HepG2 (cell line): ENCODE results near the gene SMOC1. TPM values are rescaled to one million over a fixed set of nuclear protein-coding genes. Genes with fewer than 3 reads are reported as not detected.

ENCODE experiments used
- ATAC-seq: fragments of 200-7000 bp; cut with Tn5 transposase; 3 replicates; pipeline ENCODE4 v1.9.1; 2020; ENCODE audit warnings: mild to moderate bottlenecking, moderate library complexity
- BruUV-seq: library from RNA; stranded (reverse); fragments of 400-500 nt; replicated peaks from 2 replicates; lab custom pipeline; 2021; lab: Mats Ljungman, UMichigan
- CTCF ChIA-PET: fragments of 300-600 bp; formaldehyde crosslinking; extraction: SDS; loops from one replicate; lab custom pipeline; 2021; ENCODE audit warnings: low total read pairs, inconsistent platforms, low intra/inter-chr PET ratio; lab: Yijun Ruan, JAX
- POLR2A ChIA-PET: fragments of 350-600 bp; sonication (Branson Sonifier 250); formaldehyde crosslinking; loops from one replicate; lab custom pipeline; 2020; ENCODE audit warnings: antibody characterized with exemption, inconsistent platforms; lab: Yijun Ruan, JAX
- DNase-seq: peaks from one replicate; pipeline ENCODE4 v3.0.0-alpha.2; 2015; ENCODE audit warnings: low spot score
- FAIRE-seq: peaks from 3 replicates; lab custom pipeline; 2011; peaks lifted over from hg19 to GRCh38; lab: Jason Lieb, UNC
- H2AFZ ChIP-seq: one replicate; pipeline ENCODE4 v1.6.1; 2011; ENCODE audit warnings: low read length, inconsistent platforms
- H3K27ac ChIP-seq: fragments of 300-600 bp; 3 replicates; pipeline ENCODE4 v1.8.0; 2011; ENCODE audit warnings: mixed run types, mild to moderate bottlenecking, mixed read lengths, low read length, inconsistent platforms; ENCODE audit not compliant: insufficient read depth; ENCODE audit errors: extremely low read length
- H3K27me3 ChIP-seq, 2 experiments: fragments of 200-600 bp in 1 of 2; 2 replicates in 1 of 2; 3 replicates in 1 of 2; pipeline versions ENCODE4 v1.6.0 to v1.8.0; 2011; ENCODE audit warnings: low read length in 2 of 2, mild to moderate bottlenecking in 2 of 2, moderate library complexity in 2 of 2, inconsistent platforms in 1 of 2; ENCODE audit not compliant: insufficient read depth in 2 of 2, control insufficient read depth in 1 of 2
- H3K36me3 ChIP-seq, 2 experiments: fragments of 200-600 bp in 1 of 2; replicated peaks in 1 of 2; 2 replicates in 1 of 2; 3 replicates in 1 of 2; pipeline versions ENCODE4 v1.5.1 to v1.8.0; 2011; ENCODE audit warnings: low read length in 2 of 2, inconsistent platforms in 1 of 2; ENCODE audit not compliant: insufficient read depth in 2 of 2, control insufficient read depth in 1 of 2
- H3K4me1 ChIP-seq: 2 replicates; pipeline ENCODE4 v1.5.1; 2012; ENCODE audit warnings: low read length, inconsistent platforms; ENCODE audit not compliant: insufficient read depth
- H3K4me2 ChIP-seq: 2 replicates; pipeline ENCODE4 v1.6.0; 2011; ENCODE audit warnings: low read depth, low read length, inconsistent platforms
- H3K4me3 ChIP-seq, 3 experiments: fragments of 200-600 bp in 1 of 3; sonication (generic), shearing (Covaris generic) in 1 of 3; replicated peaks in 1 of 3; 2 replicates each; pipeline ENCODE4 v1.5.1; 2011 to 2016; ENCODE audit warnings: low read length in 3 of 3, inconsistent platforms in 2 of 3, low read depth in 2 of 3, mild to moderate bottlenecking in 2 of 3, control low read depth in 1 of 3, mixed read lengths in 1 of 3; ENCODE audit not compliant: insufficient read depth in 1 of 3
- H3K79me2 ChIP-seq: one replicate; pipeline ENCODE4 v1.6.1; 2011; ENCODE audit warnings: low read length, inconsistent platforms; ENCODE audit not compliant: insufficient read depth
- H3K9ac ChIP-seq: 2 replicates; pipeline ENCODE4 v1.6.0; 2011; ENCODE audit warnings: mild to moderate bottlenecking, low read depth, low read length, inconsistent platforms; ENCODE audit not compliant: insufficient read depth
- H3K9me3 ChIP-seq: 2 replicates; pipeline ENCODE4 v1.5.1; 2012; ENCODE audit warnings: mild to moderate bottlenecking, low read length
- H4K20me1 ChIP-seq: 2 replicates; pipeline ENCODE4 v1.6.0; 2011; ENCODE audit warnings: inconsistent platforms, mild to moderate bottlenecking, low read length, moderate library complexity; ENCODE audit not compliant: insufficient read depth
- HNF4A ChIP-seq: sonication (generic); formaldehyde crosslinking; IDR thresholded peaks from 2 replicates; pipeline ENCODE4 v1.4.0; 2020; ENCODE audit warnings: missing genetic modification reagents
- NFE2 ChIP-seq: sonication (generic); formaldehyde crosslinking; IDR thresholded peaks from 2 replicates; pipeline ENCODE4 v1.4.0; 2020; ENCODE audit warnings: missing genetic modification reagents
- ZBTB38 ChIP-seq: sonication (generic); formaldehyde crosslinking; IDR thresholded peaks from 2 replicates; pipeline ENCODE4 v1.5.1; 2020; ENCODE audit warnings: mild to moderate bottlenecking, missing genetic modification reagents
- ZNF3 ChIP-seq: IDR thresholded peaks from 2 replicates; pipeline ENCODE4 v1.7.0; 2017; ENCODE audit warnings: inconsistent platforms
- ZNF484 ChIP-seq: sonication (generic); formaldehyde crosslinking; IDR thresholded peaks from 2 replicates; pipeline ENCODE4 v1.5.1; 2020; ENCODE audit warnings: mild to moderate bottlenecking, low read depth, missing genetic modification reagents, borderline replicate concordance
- ZNF747 ChIP-seq: sonication (generic); formaldehyde crosslinking; IDR thresholded peaks from 2 replicates; pipeline ENCODE4 v1.8.1; 2023; ENCODE audit warnings: missing genetic modification reagents, mild to moderate bottlenecking, borderline replicate concordance
- WGBS: methylation state at CpG from one replicate; pipeline ENCODE4 v1.1.6; 2017; ENCODE audit warnings: low lambda C conversion rate; 5-methylcytosine and 5-hydroxymethylcytosine counted together
- in situ Hi-C: cut with HindIII; loops from 2 replicates; pipeline ENCODE4 v1.10.0; 2017; ENCODE audit warnings: low pct_unique_long_range_greater_than_20kb; ENCODE audit not compliant: extremely low pct_ligation_motif_present
- intact Hi-C: fragments of 100-400 bp; cut with micrococcal nuclease; formaldehyde crosslinking; loops from one replicate; pipeline ENCODE4 v1.10.0; 2022; ENCODE audit not compliant: unreplicated experiment
- polyA plus RNA-seq, 8 experiments: library from polyadenylated mRNA; depleted of rRNA in 3 of 8; stranded (reverse) in 7 of 8; unstranded in 1 of 8; fragments of >200 nt; fragmentation: Illumina TruSeq in 4 of 8; extraction: Trizol in 4 of 8; gene quantifications; 2 replicates each; pipeline versions ENCODE4 v1.2.1 to v1.2.3, GENCODE V29; 2011 to 2016; ENCODE audit warnings: low read depth in 4 of 8, missing spikeins in 1 of 8, mixed read lengths in 1 of 8; ENCODE audit not compliant: insufficient read depth in 1 of 8
- total RNA-seq, 5 experiments: library from RNA; depleted of rRNA; stranded (reverse); fragments of >200 nt; fragmentation: Illumina TruSeq; extraction: Trizol; gene quantifications; 2 replicates each; pipeline ENCODE4 v1.2.3, GENCODE V29; 2016; ENCODE audit warnings: low read depth in 1 of 5
- TF ChIP-seq, protein P1 (sequence below): sonication (generic); formaldehyde crosslinking; IDR thresholded peaks from 2 replicates; pipeline ENCODE4 v1.4.0; 2020; ENCODE audit warnings: missing genetic modification reagents, borderline replicate concordance
- TF ChIP-seq, protein P2 (sequence below): IDR thresholded peaks from 2 replicates; pipeline ENCODE4 v1.4.0; 2020; ENCODE audit warnings: mild to moderate bottlenecking, missing genetic modification reagents
- TF ChIP-seq, protein P3 (sequence below): sonication (generic); formaldehyde crosslinking; IDR thresholded peaks from 2 replicates; pipeline ENCODE4 v1.5.0; 2020; ENCODE audit warnings: mild to moderate bottlenecking, missing genetic modification reagents
- TF ChIP-seq, protein P4 (sequence below): sonication (generic); formaldehyde crosslinking; IDR thresholded peaks from 2 replicates; pipeline ENCODE4 v1.9.0; 2021; ENCODE audit warnings: missing genetic modification reagents, borderline replicate concordance

SMOC1 gene
- total and polyA plus RNA-seq, 2 of the 13 experiments (the other 11 are each of a cell fraction or from before 2014, with no cell fraction given): 17.8 to 35.6 TPM

DNA sequence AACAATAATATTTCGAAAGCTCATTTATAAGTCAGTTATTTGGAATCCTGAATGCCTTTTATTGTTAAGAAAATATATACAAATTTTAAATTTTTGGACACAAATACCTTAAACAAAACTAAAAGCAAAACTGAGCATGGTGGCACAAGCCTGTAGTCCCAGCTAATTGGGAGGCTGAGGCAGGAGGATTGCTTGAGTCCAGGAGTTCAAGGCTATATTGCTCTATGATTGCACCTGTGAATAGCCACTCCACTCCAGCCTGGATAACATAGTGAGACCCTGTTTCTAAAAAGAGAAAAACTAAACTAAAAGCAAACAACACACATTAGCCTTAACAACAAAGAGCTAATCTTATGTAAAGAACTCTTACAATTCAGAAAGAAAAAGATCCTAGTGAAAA lies 78.8 kb downstream of the SMOC1 start:
- Histone ChIP-seq H3K9me3 (no peaks in the 10 kb centered on the region), H3K79me2 (no peaks in the 10 kb centered on the region), H3K4me3 (no peak overlapping the region), H3K27ac (no peak overlapping the region), H4K20me1 (no peaks in the 10 kb centered on the region), H3K36me3 (peaks cover 12 to 22% of the 10 kb centered on the region in 2 experiments; a peak in 4 of 5 replicates), H3K27me3 (no peaks in the 10 kb centered on the region), H3K4me1 (peaks cover 9% of the 10 kb centered on the region; the same call in 1 of the 2 replicates), H3K9ac (no peak overlapping the region), H2AFZ (no peak overlapping the region), H3K4me2 (no peak overlapping the region)
- CTCF ChIA-PET: no interaction called here
- POLR2A ChIA-PET: no interaction called here
- intact Hi-C loops: no loop called here
- in situ Hi-C loops: no loop called here
- DNase-seq (no peak), ATAC-seq (no peak), FAIRE-seq (no peak)
- 95% methylated on average over 1 of the region's 1 CpG for WGBS
- BruUV-seq: no TSS peak
- TF ChIP-seq ZNF484 (CRISPR knock-in tag) (no peak), ZBTB38 (no peak), ZNF747 (CRISPR knock-in tag) (no peak), ZNF3 (CRISPR knock-in tag) (peak; percentile 59; the same call in 1 of the 2 replicates), HNF4A (CRISPR knock-in tag) (peak; percentile 20; the same call in 1 of the 2 replicates), NFE2 (no peak)
- TF ChIP-seq, protein P1, sequence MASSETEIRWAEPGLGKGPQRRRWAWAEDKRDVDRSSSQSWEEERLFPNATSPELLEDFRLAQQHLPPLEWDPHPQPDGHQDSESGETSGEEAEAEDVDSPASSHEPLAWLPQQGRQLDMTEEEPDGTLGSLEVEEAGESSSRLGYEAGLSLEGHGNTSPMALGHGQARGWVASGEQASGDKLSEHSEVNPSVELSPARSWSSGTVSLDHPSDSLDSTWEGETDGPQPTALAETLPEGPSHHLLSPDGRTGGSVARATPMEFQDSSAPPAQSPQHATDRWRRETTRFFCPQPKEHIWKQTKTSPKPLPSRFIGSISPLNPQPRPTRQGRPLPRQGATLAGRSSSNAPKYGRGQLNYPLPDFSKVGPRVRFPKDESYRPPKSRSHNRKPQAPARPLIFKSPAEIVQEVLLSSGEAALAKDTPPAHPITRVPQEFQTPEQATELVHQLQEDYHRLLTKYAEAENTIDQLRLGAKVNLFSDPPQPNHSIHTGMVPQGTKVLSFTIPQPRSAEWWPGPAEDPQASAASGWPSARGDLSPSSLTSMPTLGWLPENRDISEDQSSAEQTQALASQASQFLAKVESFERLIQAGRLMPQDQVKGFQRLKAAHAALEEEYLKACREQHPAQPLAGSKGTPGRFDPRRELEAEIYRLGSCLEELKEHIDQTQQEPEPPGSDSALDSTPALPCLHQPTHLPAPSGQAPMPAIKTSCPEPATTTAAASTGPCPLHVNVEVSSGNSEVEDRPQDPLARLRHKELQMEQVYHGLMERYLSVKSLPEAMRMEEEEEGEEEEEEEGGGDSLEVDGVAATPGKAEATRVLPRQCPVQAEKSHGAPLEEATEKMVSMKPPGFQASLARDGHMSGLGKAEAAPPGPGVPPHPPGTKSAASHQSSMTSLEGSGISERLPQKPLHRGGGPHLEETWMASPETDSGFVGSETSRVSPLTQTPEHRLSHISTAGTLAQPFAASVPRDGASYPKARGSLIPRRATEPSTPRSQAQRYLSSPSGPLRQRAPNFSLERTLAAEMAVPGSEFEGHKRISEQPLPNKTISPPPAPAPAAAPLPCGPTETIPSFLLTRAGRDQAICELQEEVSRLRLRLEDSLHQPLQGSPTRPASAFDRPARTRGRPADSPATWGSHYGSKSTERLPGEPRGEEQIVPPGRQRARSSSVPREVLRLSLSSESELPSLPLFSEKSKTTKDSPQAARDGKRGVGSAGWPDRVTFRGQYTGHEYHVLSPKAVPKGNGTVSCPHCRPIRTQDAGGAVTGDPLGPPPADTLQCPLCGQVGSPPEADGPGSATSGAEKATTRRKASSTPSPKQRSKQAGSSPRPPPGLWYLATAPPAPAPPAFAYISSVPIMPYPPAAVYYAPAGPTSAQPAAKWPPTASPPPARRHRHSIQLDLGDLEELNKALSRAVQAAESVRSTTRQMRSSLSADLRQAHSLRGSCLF (CRISPR knock-in tag): no peak
- TF ChIP-seq, protein P2, sequence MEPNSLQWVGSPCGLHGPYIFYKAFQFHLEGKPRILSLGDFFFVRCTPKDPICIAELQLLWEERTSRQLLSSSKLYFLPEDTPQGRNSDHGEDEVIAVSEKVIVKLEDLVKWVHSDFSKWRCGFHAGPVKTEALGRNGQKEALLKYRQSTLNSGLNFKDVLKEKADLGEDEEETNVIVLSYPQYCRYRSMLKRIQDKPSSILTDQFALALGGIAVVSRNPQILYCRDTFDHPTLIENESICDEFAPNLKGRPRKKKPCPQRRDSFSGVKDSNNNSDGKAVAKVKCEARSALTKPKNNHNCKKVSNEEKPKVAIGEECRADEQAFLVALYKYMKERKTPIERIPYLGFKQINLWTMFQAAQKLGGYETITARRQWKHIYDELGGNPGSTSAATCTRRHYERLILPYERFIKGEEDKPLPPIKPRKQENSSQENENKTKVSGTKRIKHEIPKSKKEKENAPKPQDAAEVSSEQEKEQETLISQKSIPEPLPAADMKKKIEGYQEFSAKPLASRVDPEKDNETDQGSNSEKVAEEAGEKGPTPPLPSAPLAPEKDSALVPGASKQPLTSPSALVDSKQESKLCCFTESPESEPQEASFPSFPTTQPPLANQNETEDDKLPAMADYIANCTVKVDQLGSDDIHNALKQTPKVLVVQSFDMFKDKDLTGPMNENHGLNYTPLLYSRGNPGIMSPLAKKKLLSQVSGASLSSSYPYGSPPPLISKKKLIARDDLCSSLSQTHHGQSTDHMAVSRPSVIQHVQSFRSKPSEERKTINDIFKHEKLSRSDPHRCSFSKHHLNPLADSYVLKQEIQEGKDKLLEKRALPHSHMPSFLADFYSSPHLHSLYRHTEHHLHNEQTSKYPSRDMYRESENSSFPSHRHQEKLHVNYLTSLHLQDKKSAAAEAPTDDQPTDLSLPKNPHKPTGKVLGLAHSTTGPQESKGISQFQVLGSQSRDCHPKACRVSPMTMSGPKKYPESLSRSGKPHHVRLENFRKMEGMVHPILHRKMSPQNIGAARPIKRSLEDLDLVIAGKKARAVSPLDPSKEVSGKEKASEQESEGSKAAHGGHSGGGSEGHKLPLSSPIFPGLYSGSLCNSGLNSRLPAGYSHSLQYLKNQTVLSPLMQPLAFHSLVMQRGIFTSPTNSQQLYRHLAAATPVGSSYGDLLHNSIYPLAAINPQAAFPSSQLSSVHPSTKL: no peak
- TF ChIP-seq, protein P3, sequence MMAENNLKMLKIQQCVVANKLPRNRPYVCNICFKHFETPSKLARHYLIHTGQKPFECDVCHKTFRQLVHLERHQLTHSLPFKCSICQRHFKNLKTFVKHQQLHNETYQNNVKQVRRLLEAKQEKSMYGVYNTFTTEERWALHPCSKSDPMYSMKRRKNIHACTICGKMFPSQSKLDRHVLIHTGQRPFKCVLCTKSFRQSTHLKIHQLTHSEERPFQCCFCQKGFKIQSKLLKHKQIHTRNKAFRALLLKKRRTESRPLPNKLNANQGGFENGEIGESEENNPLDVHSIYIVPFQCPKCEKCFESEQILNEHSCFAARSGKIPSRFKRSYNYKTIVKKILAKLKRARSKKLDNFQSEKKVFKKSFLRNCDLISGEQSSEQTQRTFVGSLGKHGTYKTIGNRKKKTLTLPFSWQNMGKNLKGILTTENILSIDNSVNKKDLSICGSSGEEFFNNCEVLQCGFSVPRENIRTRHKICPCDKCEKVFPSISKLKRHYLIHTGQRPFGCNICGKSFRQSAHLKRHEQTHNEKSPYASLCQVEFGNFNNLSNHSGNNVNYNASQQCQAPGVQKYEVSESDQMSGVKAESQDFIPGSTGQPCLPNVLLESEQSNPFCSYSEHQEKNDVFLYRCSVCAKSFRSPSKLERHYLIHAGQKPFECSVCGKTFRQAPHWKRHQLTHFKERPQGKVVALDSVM (CRISPR knock-in tag): peak; percentile 88
- TF ChIP-seq, protein P4, sequence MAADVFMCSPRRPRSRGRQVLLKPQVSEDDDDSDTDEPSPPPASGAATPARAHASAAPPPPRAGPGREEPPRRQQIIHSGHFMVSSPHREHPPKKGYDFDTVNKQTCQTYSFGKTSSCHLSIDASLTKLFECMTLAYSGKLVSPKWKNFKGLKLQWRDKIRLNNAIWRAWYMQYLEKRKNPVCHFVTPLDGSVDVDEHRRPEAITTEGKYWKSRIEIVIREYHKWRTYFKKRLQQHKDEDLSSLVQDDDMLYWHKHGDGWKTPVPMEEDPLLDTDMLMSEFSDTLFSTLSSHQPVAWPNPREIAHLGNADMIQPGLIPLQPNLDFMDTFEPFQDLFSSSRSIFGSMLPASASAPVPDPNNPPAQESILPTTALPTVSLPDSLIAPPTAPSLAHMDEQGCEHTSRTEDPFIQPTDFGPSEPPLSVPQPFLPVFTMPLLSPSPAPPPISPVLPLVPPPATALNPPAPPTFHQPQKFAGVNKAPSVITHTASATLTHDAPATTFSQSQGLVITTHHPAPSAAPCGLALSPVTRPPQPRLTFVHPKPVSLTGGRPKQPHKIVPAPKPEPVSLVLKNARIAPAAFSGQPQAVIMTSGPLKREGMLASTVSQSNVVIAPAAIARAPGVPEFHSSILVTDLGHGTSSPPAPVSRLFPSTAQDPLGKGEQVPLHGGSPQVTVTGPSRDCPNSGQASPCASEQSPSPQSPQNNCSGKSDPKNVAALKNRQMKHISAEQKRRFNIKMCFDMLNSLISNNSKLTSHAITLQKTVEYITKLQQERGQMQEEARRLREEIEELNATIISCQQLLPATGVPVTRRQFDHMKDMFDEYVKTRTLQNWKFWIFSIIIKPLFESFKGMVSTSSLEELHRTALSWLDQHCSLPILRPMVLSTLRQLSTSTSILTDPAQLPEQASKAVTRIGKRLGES (CRISPR knock-in tag): no peak
